Endothelial cell of umbilical vein (primary cell): ENCODE data around the gene HCST. TPM values are rescaled to one million over a fixed set of nuclear protein-coding genes. Genes with fewer than 3 reads are reported as not detected.

Experiments used
- BruUV-seq: library from RNA; stranded (reverse); fragments of 400-500 nt; replicated peaks from 2 replicates; lab custom pipeline; 2021; lab: Mats Ljungman, UMichigan
- CTCF ChIA-PET: fragments of 300-600, 350-600 bp; sonication (Branson Sonifier 250); formaldehyde crosslinking; loops from one replicate; lab custom pipeline; 2021; ENCODE audit warnings: antibody characterized with exemption, inconsistent platforms; lab: Charles Lee
- POLR2A ChIA-PET: fragments of 300-600, 350-600 bp; sonication (Branson Sonifier 250); formaldehyde crosslinking; loops from one replicate; lab custom pipeline; 2021; ENCODE audit warnings: antibody characterized with exemption, inconsistent platforms; lab: Charles Lee
- DNase-seq: peaks from one replicate; pipeline ENCODE4 v3.0.0-alpha.2; 2011; ENCODE audit warnings: low read depth, low spot score
- FAIRE-seq: peaks from 2 replicates; lab custom pipeline; 2011; peaks lifted over from hg19 to GRCh38; lab: Jason Lieb, UNC
- H2AFZ ChIP-seq: 2 replicates; pipeline ENCODE4 v1.6.0; 2012; ENCODE audit warnings: low read depth, low read length, control low read depth, inconsistent platforms
- H3K27ac ChIP-seq: 2 replicates; pipeline ENCODE4 v1.5.1; 2011; ENCODE audit warnings: low read depth, mild to moderate bottlenecking, control low read depth, low read length, moderate library complexity; ENCODE audit not compliant: insufficient read depth
- H3K27me3 ChIP-seq, 2 experiments: 2 replicates each; pipeline versions ENCODE4 v1.6.0 to v1.6.1; 2011; ENCODE audit warnings: low read length in 2 of 2, mixed read lengths in 1 of 2; ENCODE audit not compliant: control insufficient read depth in 2 of 2, insufficient read depth in 2 of 2
- H3K36me3 ChIP-seq, 2 experiments: 2 replicates in 1 of 2; 3 replicates in 1 of 2; pipeline ENCODE4 v1.5.1; 2011; ENCODE audit warnings: low read length in 2 of 2, mild to moderate bottlenecking in 1 of 2, moderate library complexity in 1 of 2; ENCODE audit not compliant: control insufficient read depth in 2 of 2, insufficient read depth in 2 of 2; ENCODE audit errors: extremely low read depth in 1 of 2
- H3K4me1 ChIP-seq: 3 replicates; pipeline ENCODE4 v1.5.1; 2011; ENCODE audit warnings: mild to moderate bottlenecking, low read length; ENCODE audit not compliant: control insufficient read depth, insufficient read depth; ENCODE audit errors: extremely low read depth
- H3K4me2 ChIP-seq: 2 replicates; pipeline ENCODE4 v1.6.1; 2011; ENCODE audit warnings: low read length, control low read depth, mixed read lengths; ENCODE audit not compliant: insufficient read depth
- H3K4me3 ChIP-seq, 3 experiments: fragments of 200-600 bp in 1 of 3; sonication (generic), shearing (Covaris generic) in 1 of 3; replicated peaks in 1 of 3; 2 replicates each; pipeline ENCODE4 v1.5.1; 2011 to 2016; ENCODE audit warnings: control low read depth in 3 of 3, low read length in 3 of 3, mild to moderate bottlenecking in 2 of 3, inconsistent platforms in 1 of 3, low read depth in 1 of 3, moderate library complexity in 1 of 3; ENCODE audit not compliant: insufficient read depth in 1 of 3
- H3K79me2 ChIP-seq: 2 replicates; pipeline ENCODE4 v1.6.0; 2012; ENCODE audit warnings: low read length, inconsistent platforms; ENCODE audit not compliant: control insufficient read depth, insufficient read depth
- H3K9ac ChIP-seq: replicated peaks from 2 replicates; pipeline ENCODE3; 2011; ENCODE audit warnings: low read length, control low read depth; ENCODE audit not compliant: insufficient read depth; ENCODE audit errors: extremely low read depth
- H3K9me1 ChIP-seq: replicated peaks from 3 replicates; pipeline ENCODE4 v1.6.0; 2011; ENCODE audit warnings: mild to moderate bottlenecking, low read length; ENCODE audit not compliant: control insufficient read depth, insufficient read depth; ENCODE audit errors: extremely low read depth
- H3K9me3 ChIP-seq: replicated peaks from 2 replicates; pipeline ENCODE4 v1.5.1; 2012; ENCODE audit warnings: low read length, inconsistent platforms; ENCODE audit not compliant: control insufficient read depth, insufficient read depth
- H4K20me1 ChIP-seq: replicated peaks from 2 replicates; pipeline ENCODE3; 2011; ENCODE audit warnings: mild to moderate bottlenecking, low read length; ENCODE audit not compliant: control insufficient read depth, insufficient read depth; ENCODE audit errors: extremely low read depth
- EZH2 ChIP-seq: IDR thresholded peaks from 2 replicates; pipeline ENCODE4 v1.6.1; 2012; ENCODE audit warnings: borderline replicate concordance, low read depth, mild to moderate bottlenecking, moderate library complexity, low read length, inconsistent platforms; ENCODE audit not compliant: severe bottlenecking
- FOS ChIP-seq: IDR thresholded peaks from 2 replicates; pipeline ENCODE4 v1.6.1; 2011; ENCODE audit warnings: mild to moderate bottlenecking, low read length, moderate library complexity, borderline replicate concordance; ENCODE audit not compliant: insufficient read depth
- GATA2 ChIP-seq: IDR thresholded peaks from 2 replicates; pipeline ENCODE4 v1.7.0; 2011; ENCODE audit warnings: low read depth, mild to moderate bottlenecking, moderate library complexity, mixed read lengths, low read length; ENCODE audit not compliant: insufficient read length, insufficient read depth
- JUN ChIP-seq: IDR thresholded peaks from 2 replicates; pipeline ENCODE4 v1.6.1; 2011; ENCODE audit warnings: borderline replicate concordance, low read depth; ENCODE audit not compliant: insufficient read length, insufficient read depth
- MYC ChIP-seq: IDR thresholded peaks from one replicate; pipeline ENCODE4 v1.6.1; 2011; ENCODE audit warnings: mild to moderate bottlenecking, low read depth, low read length
- POLR2A ChIP-seq: IDR thresholded peaks from 2 replicates; pipeline ENCODE4 v1.6.1; 2012; ENCODE audit warnings: low read depth, mild to moderate bottlenecking, control low read depth, low read length
- POLR2AphosphoS5 ChIP-seq: IDR thresholded peaks from 2 replicates; pipeline ENCODE4 v1.6.1; 2012; ENCODE audit warnings: low read depth, mild to moderate bottlenecking, control low read depth, low read length, moderate library complexity; ENCODE audit not compliant: insufficient read depth
- dilution Hi-C: fragments of 300-500 bp; cut with MboI; formaldehyde crosslinking; loops from one replicate; pipeline ENCODE4 v1.15.0; 2019; ENCODE audit warnings: low sequenced_read_pairs; ENCODE audit not compliant: extremely low pct_ligation_motif_present
- intact Hi-C: fragments of 100-400 bp; cut with micrococcal nuclease; formaldehyde crosslinking; loops from one replicate; pipeline ENCODE4 v1.10.0; 2022
- polyA plus RNA-seq, 4 experiments: library from polyadenylated mRNA; depleted of rRNA in 3 of 4; stranded (reverse) in 3 of 4; unstranded in 1 of 4; fragments of >200 nt; gene quantifications; 2 replicates each; pipeline versions ENCODE4 v1.2.1 to v1.2.3, GENCODE V29; 2011 to 2012; ENCODE audit warnings: missing spikeins in 1 of 4
- total RNA-seq: library from RNA; stranded (reverse); gene quantifications from 2 replicates; pipeline ENCODE4 v1.2.3, GENCODE V29; 2021
- TF ChIP-seq, protein P1 (sequence below): IDR thresholded peaks from 2 replicates; pipeline ENCODE4 v1.6.1; 2011; ENCODE audit not compliant: insufficient read depth, insufficient read length
- TF ChIP-seq, protein P2 (sequence below), 2 donors: IDR thresholded peaks; 1 replicate in 1 of 2; 2 replicates in 1 of 2; pipeline ENCODE4 v1.5.1; 2011; ENCODE audit warnings: low read length in 2 of 2, mild to moderate bottlenecking in 2 of 2, moderate library complexity in 2 of 2, control low read depth in 1 of 2, inconsistent platforms in 1 of 2, low read depth in 1 of 2; ENCODE audit not compliant: insufficient read depth in 1 of 2; ENCODE audit errors: extremely low read depth in 1 of 2

Gene HCST
- total and polyA plus RNA-seq, 2 donors (not counting 3 experiments of a cell fraction or from before 2014, with no cell fraction given) = not detected

DNA sequence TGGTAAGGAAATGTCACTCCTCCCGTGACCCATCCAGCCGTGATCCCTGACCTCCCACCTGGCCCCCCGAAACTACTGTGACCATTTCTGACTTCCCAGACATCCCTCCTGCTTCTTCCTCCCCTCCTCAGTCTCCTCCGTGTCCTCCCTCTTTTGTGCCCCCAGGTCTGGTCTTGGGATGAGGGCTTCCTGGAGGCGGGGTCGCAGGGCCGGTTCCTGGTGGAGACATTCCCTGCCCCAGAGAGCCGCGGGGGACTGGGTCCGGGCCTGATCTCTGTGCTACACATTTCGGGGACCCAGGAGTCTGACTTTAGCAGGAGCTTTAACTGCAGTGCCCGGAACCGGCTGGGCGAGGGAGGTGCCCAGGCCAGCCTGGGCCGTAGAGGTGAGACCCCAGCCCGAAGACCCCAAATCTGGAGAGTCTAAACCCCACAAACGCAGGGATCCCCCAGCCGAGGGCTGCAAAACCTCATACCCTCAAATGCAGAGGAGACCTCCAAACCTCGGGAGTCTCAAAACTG lies 40.6 kb upstream of the HCST start:
- Histone ChIP-seq H3K36me3 (no peaks in the 10 kb centered on the region), H4K20me1 (no peaks in the 10 kb centered on the region), H3K4me2 (no peak overlapping the region), H3K27ac (no peak overlapping the region), H2AFZ (no peak overlapping the region), H3K27me3 (peaks cover 36 to 42% of the 10 kb centered on the region in 2 experiments), H3K4me3 (no peak overlapping the region), H3K79me2 (no peaks in the 10 kb centered on the region), H3K9ac (no peak overlapping the region), H3K4me1 (no peaks in the 10 kb centered on the region), H3K9me3 (no peaks in the 10 kb centered on the region), H3K9me1 (no peaks in the 10 kb centered on the region)
- CTCF ChIA-PET = no interaction called here
- no TSS peak for BruUV-seq
- intact Hi-C loops = no loop called here
- dilution Hi-C loops = no loop called here
- POLR2A ChIA-PET = no interaction called here
- no peak for TF ChIP-seq FOS
- no peak for TF ChIP-seq EZH2
- no peak for TF ChIP-seq POLR2A
- no peak for TF ChIP-seq MYC
- TF ChIP-seq, protein P1, sequence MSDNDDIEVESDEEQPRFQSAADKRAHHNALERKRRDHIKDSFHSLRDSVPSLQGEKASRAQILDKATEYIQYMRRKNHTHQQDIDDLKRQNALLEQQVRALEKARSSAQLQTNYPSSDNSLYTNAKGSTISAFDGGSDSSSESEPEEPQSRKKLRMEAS = no peak
- no peak for TF ChIP-seq GATA2
- TF ChIP-seq JUN = no peak
- TF ChIP-seq, protein P2, sequence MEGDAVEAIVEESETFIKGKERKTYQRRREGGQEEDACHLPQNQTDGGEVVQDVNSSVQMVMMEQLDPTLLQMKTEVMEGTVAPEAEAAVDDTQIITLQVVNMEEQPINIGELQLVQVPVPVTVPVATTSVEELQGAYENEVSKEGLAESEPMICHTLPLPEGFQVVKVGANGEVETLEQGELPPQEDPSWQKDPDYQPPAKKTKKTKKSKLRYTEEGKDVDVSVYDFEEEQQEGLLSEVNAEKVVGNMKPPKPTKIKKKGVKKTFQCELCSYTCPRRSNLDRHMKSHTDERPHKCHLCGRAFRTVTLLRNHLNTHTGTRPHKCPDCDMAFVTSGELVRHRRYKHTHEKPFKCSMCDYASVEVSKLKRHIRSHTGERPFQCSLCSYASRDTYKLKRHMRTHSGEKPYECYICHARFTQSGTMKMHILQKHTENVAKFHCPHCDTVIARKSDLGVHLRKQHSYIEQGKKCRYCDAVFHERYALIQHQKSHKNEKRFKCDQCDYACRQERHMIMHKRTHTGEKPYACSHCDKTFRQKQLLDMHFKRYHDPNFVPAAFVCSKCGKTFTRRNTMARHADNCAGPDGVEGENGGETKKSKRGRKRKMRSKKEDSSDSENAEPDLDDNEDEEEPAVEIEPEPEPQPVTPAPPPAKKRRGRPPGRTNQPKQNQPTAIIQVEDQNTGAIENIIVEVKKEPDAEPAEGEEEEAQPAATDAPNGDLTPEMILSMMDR (IDR thresholded peaks at IDR 0.05; ENCODE audit: extremely low read depth in 1 of 2, insufficient read depth in 1 of 2, low read depth in 1 of 2, low read length in 2 of 2) = no peak
- no peak for TF ChIP-seq POLR2AphosphoS5
- FAIRE-seq (no peak), DNase-seq (no peak)
